Neuronal stem cell (in vitro differentiated cells): ENCODE data around the gene GLUD2. TPM values are rescaled to one million over a fixed set of nuclear protein-coding genes. Genes with fewer than 3 reads are reported as not detected.
A peak's percentile ranks its signal among the peaks of the same experiment; 100 is the strongest.
"Not testable (repeated sequence)": the region's sequence is repeated elsewhere in the genome, so short reads cannot be mapped to it uniquely, and the experiment has no call there.

Source experiments
- DNase-seq: peaks from one replicate; pipeline ENCODE4 v3.0.0-alpha.2; 2013; ENCODE audit warnings: low spot score
- H2AFZ ChIP-seq: one replicate; pipeline ENCODE4 v1.6.1; 2013; ENCODE audit warnings: mild to moderate bottlenecking, low read length, inconsistent platforms
- H2AK5ac ChIP-seq: 2 replicates; pipeline ENCODE4 v1.6.1; 2013; ENCODE audit warnings: low read depth, mild to moderate bottlenecking, inconsistent platforms, low read length, moderate library complexity, mixed read lengths
- H2BK120ac ChIP-seq: 2 replicates; pipeline ENCODE4 v1.6.1; 2013; ENCODE audit warnings: low read depth, mild to moderate bottlenecking, inconsistent platforms, low read length, moderate library complexity, mixed read lengths
- H2BK12ac ChIP-seq: one replicate; pipeline ENCODE4 v1.6.1; 2013; ENCODE audit warnings: low read length, inconsistent platforms
- H2BK15ac ChIP-seq: 2 replicates; pipeline ENCODE4 v1.6.1; 2013; ENCODE audit warnings: mild to moderate bottlenecking, low read length, inconsistent platforms, mixed read lengths
- H2BK5ac ChIP-seq: one replicate; pipeline ENCODE4 v1.6.1; 2013; ENCODE audit warnings: inconsistent platforms, mild to moderate bottlenecking, low read length, moderate library complexity
- H3K14ac ChIP-seq: one replicate; pipeline ENCODE4 v1.6.1; 2013; ENCODE audit warnings: low read length, inconsistent platforms
- H3K18ac ChIP-seq: 2 replicates; pipeline ENCODE4 v1.6.1; 2013; ENCODE audit warnings: low read length, inconsistent platforms
- H3K23ac ChIP-seq: 2 replicates; pipeline ENCODE4 v1.6.1; 2013; ENCODE audit warnings: low read depth, mild to moderate bottlenecking, mixed read lengths, low read length, inconsistent platforms; ENCODE audit not compliant: poor library complexity
- H3K27ac ChIP-seq: replicated peaks from 3 replicates; pipeline ENCODE4 v1.5.1; 2013; ENCODE audit warnings: low read length, inconsistent platforms
- H3K27me3 ChIP-seq, 3 experiments: 2 replicates each; pipeline ENCODE4 v1.6.1; 2013; ENCODE audit warnings: low read length in 3 of 3, mild to moderate bottlenecking in 2 of 3, inconsistent platforms in 1 of 3, low read depth in 1 of 3, mixed read lengths in 1 of 3, moderate library complexity in 1 of 3; ENCODE audit not compliant: control insufficient read depth in 3 of 3, insufficient read depth in 3 of 3
- H3K36me3 ChIP-seq, 2 donors: replicated peaks in 1 of 2; 2 replicates each; pipeline ENCODE4 v1.6.1; 2013; ENCODE audit warnings: low read length in 2 of 2; ENCODE audit not compliant: control insufficient read depth in 2 of 2, insufficient read depth in 2 of 2
- H3K4ac ChIP-seq: 2 replicates; pipeline ENCODE4 v1.6.1; 2013; ENCODE audit warnings: inconsistent platforms, mild to moderate bottlenecking, low read length, moderate library complexity
- H3K4me1 ChIP-seq, 2 donors: 1 replicate in 1 of 2; 2 replicates in 1 of 2; pipeline ENCODE4 v1.6.1; 2013; ENCODE audit warnings: low read length in 2 of 2, low read depth in 1 of 2; ENCODE audit not compliant: control insufficient read depth in 2 of 2, insufficient read depth in 1 of 2
- H3K4me2 ChIP-seq: one replicate; pipeline ENCODE4 v1.6.1; 2013; ENCODE audit warnings: mild to moderate bottlenecking, low read length, inconsistent platforms; ENCODE audit not compliant: insufficient read depth, poor library complexity, severe bottlenecking
- H3K4me3 ChIP-seq, 2 donors: 2 replicates each; pipeline ENCODE4 v1.5.1; 2013; ENCODE audit warnings: low read length in 2 of 2, mild to moderate bottlenecking in 2 of 2, inconsistent platforms in 1 of 2, moderate library complexity in 1 of 2
- H3K79me1 ChIP-seq: one replicate; pipeline ENCODE4 v1.6.1; 2013; ENCODE audit warnings: low read depth, mild to moderate bottlenecking, inconsistent platforms, low read length, moderate library complexity
- H3K9ac ChIP-seq: one replicate; pipeline ENCODE4 v1.6.1; 2013; ENCODE audit warnings: mild to moderate bottlenecking, low read depth, low read length, inconsistent platforms; ENCODE audit not compliant: poor library complexity
- H3K9me3 ChIP-seq, 2 donors: replicated peaks in 1 of 2; 2 replicates each; pipeline versions ENCODE3 to v1.6.1; 2013; ENCODE audit warnings: low read length in 2 of 2, mild to moderate bottlenecking in 2 of 2, inconsistent platforms in 1 of 2, low read depth in 1 of 2, mixed read lengths in 1 of 2, moderate library complexity in 1 of 2; ENCODE audit not compliant: control insufficient read depth in 2 of 2, insufficient read depth in 1 of 2
- H4K8ac ChIP-seq: one replicate; pipeline ENCODE4 v1.6.1; 2013; ENCODE audit warnings: low read depth, mild to moderate bottlenecking, inconsistent platforms, low read length, moderate library complexity
- H4K91ac ChIP-seq: one replicate; pipeline ENCODE4 v1.6.1; 2013; ENCODE audit warnings: low read length, low read depth, mild to moderate bottlenecking, inconsistent platforms; ENCODE audit not compliant: poor library complexity
- WGBS, 2 donors: extraction: QIAGEN DNeasy Blood & Tissue Kit; methylation state at CpG; one replicate each; pipeline ENCODE4 v1.1.7; 2013; ENCODE audit warnings: missing lambda C conversion rate in 2 of 2, mixed read lengths in 1 of 2; ENCODE audit not compliant: insufficient read length in 2 of 2, insufficient replicate concordance in 1 of 2; ENCODE audit errors: extremely low coverage in 2 of 2; 5-methylcytosine and 5-hydroxymethylcytosine counted together
- polyA plus RNA-seq, 2 experiments: library from polyadenylated mRNA; stranded (reverse); fragments of 200-250 nt; gene quantifications; one replicate each; pipeline ENCODE4 v1.2.3, GENCODE V29; 2013

GLUD2 gene
- 2.2 TPM for polyA plus RNA-seq (2013, experiment 1 of 2)
- 2.2 TPM for polyA plus RNA-seq (2013, experiment 2 of 2)

DNA sequence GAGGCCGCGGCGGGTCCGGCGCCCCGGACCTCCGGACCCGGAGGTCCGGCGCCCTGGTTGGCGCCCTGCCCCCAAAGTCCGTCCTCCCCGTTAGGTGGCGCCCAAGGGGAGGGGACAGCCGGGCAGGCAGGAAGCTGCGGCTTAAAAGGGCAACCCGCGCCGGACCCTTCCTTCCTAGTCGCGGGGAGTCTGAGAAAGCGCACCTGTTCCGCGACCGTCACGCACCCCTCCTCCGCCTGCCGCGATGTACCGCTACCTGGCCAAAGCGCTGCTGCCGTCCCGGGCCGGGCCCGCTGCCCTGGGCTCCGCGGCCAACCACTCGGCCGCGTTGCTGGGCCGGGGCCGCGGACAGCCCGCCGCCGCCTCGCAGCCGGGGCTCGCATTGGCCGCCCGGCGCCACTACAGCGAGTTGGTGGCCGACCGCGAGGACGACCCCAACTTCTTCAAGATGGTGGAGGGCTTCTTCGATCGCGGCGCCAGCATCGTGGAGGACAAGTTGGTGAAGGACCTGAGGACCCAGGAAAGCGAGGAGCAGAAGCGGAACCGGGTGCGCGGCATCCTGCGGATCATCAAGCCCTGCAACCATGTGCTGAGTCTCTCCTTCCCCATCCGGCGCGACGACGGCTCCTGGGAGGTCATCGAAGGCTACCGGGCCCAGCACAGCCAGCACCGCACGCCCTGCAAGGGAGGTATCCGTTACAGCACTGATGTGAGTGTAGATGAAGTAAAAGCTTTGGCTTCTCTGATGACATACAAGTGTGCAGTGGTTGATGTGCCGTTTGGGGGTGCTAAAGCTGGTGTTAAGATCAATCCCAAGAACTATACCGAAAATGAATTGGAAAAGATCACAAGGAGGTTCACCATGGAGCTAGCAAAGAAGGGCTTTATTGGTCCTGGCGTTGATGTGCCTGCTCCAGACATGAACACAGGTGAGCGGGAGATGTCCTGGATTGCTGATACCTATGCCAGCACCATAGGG lies at the start of gene GLUD2:
TSS of gene GLUD2 (plus strand) at position 170 of the 979 bp plus-strand sequence. CDS start at position 245, 75 bp downstream.
- not testable (repeated sequence) for H3K9me3 ChIP-seq, H4K91ac ChIP-seq, H3K9ac ChIP-seq, H2BK15ac ChIP-seq, H4K8ac ChIP-seq, H2AK5ac ChIP-seq, H2BK5ac ChIP-seq, H2BK12ac ChIP-seq, H2AFZ ChIP-seq, H3K27ac ChIP-seq, H3K23ac ChIP-seq, H3K4me1 ChIP-seq, H3K79me1 ChIP-seq, H3K4ac ChIP-seq, H3K36me3 ChIP-seq, H3K27me3 ChIP-seq, H2BK120ac ChIP-seq, H3K14ac ChIP-seq
- Histone ChIP-seq H3K4me3 (peak within 1 kb of the TSS in 1 of 2 donors; percentile 81), H3K4me2 (peak within 1 kb of the TSS; percentile 45), H3K18ac (peak within 1 kb of the TSS; percentile 71)
- peak; percentile 23 for DNase-seq
- WGBS, 2 donors: no CpG with 5 or more reads among the region's 82 CpGs

DNA sequence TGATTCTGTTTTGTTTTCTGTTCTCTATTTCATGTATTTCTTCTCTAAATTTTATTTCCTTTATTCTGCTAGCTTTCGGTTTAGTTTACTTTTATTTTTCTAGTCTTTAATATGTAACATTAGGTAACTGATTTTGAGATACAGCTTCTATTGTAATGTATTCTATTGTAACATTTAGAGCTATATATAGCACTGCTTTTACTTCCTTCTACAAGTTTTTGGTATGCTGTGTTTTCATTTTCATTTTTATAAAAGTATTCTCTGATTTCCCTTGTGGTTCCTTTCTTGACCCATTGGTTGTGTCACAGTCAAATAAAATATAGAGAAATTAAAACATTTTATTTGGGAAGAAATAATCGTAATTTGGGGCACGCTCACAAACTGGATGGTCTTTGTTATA lies 48.0 kb upstream of the GLUD2 start:
- H3K9me3 ChIP-seq: no peaks in the 10 kb centered on the region
- no peak overlapping the region for H3K4me3 ChIP-seq
- H3K36me3 ChIP-seq: no peaks in the 10 kb centered on the region
- no peak for DNase-seq
- H2BK15ac ChIP-seq: no peak overlapping the region
- H3K4me1 ChIP-seq: no peaks in the 10 kb centered on the region
- H4K8ac ChIP-seq: no peak overlapping the region
- no peak overlapping the region for H3K4me2 ChIP-seq
- no peak overlapping the region for H3K4ac ChIP-seq
- no peak overlapping the region for H2BK120ac ChIP-seq
- H4K91ac ChIP-seq: no peak overlapping the region
- no peak overlapping the region for H3K9ac ChIP-seq
- H2AFZ ChIP-seq: no peak overlapping the region
- no peak overlapping the region for H3K14ac ChIP-seq
- no peak overlapping the region for H3K23ac ChIP-seq
- no peak overlapping the region for H2BK12ac ChIP-seq
- no peak overlapping the region for H2AK5ac ChIP-seq
- H3K27ac ChIP-seq: no peak overlapping the region
- H3K27me3 ChIP-seq: no peaks in the 10 kb centered on the region
- no CpG with 5 or more reads among the region's 3 CpGs for WGBS, 2 donors
- no peak overlapping the region for H3K18ac ChIP-seq
- no peaks in the 10 kb centered on the region for H3K79me1 ChIP-seq
- H2BK5ac ChIP-seq: no peak overlapping the region

DNA sequence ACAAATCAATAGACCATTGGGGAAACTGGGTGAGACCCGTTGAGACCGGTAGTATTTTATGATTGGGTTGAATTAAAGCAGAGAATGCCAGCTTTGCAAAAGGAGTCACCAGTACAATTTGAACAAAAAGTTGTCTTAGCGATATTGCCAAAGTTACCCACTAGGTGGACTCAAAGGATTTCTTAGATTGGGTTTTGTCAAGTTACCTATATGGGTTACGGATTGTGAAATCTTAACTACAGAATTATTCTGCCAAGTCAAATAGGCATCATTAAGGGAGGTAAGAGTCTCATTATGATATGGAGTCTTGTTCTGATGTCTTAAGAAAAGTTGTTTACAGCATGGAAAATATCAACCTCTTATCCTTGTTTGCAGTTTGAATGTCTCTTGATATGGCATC lies 46.8 kb upstream of the GLUD2 start:
- no peak overlapping the region for H2BK15ac ChIP-seq
- no CpG with 5 or more reads among the region's 4 CpGs for WGBS, 2 donors
- H3K9ac ChIP-seq: no peak overlapping the region
- no peak overlapping the region for H3K23ac ChIP-seq
- no peak overlapping the region for H2BK12ac ChIP-seq
- no peak overlapping the region for H2BK5ac ChIP-seq
- H3K4me3 ChIP-seq: no peak overlapping the region
- no peaks in the 10 kb centered on the region for H3K27me3 ChIP-seq
- H3K4me2 ChIP-seq: no peak overlapping the region
- H3K27ac ChIP-seq: no peak overlapping the region
- H3K18ac ChIP-seq: no peak overlapping the region
- no peaks in the 10 kb centered on the region for H3K36me3 ChIP-seq
- H2BK120ac ChIP-seq: no peak overlapping the region
- H3K14ac ChIP-seq: no peak overlapping the region
- H3K9me3 ChIP-seq: no peaks in the 10 kb centered on the region
- no peaks in the 10 kb centered on the region for H3K4me1 ChIP-seq
- no peak overlapping the region for H3K4ac ChIP-seq
- no peak overlapping the region for H2AK5ac ChIP-seq
- H2AFZ ChIP-seq: no peak overlapping the region
- DNase-seq: no peak
- H3K79me1 ChIP-seq: no peaks in the 10 kb centered on the region
- H4K91ac ChIP-seq: no peak overlapping the region
- H4K8ac ChIP-seq: no peak overlapping the region

DNA sequence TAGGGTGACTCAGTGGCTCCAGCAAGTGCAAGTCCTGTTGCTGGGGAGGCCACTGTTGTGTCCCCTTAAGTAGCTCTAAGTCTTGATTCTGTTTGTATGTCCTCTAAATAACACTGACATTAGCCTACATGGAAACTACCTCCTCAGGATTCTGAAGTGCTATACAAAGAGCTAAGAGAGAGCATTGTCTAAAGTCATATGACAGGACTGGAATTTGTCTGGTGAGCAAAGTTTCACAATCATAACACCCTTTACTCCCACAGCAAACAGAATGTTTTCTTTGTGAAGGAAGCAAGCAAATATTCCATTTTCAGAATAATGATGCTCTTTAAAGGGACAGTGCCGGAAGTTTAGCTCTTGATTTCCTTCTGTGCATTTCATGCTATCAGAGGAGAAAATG lies 38.5 kb upstream of the GLUD2 start:
- no peak overlapping the region for H2AK5ac ChIP-seq
- no peak overlapping the region for H2BK5ac ChIP-seq
- H2BK15ac ChIP-seq: no peak overlapping the region
- WGBS, 2 donors: no CpG with 5 or more reads among the region's 1 CpG
- H3K14ac ChIP-seq: no peak overlapping the region
- no peak overlapping the region for H3K9ac ChIP-seq
- H3K23ac ChIP-seq: no peak overlapping the region
- no peak overlapping the region for H2BK12ac ChIP-seq
- H3K4me3 ChIP-seq: no peak overlapping the region
- DNase-seq: no peak
- no peak overlapping the region for H3K4me2 ChIP-seq
- no peaks in the 10 kb centered on the region for H3K27me3 ChIP-seq
- no peak overlapping the region for H3K4ac ChIP-seq
- no peak overlapping the region for H3K18ac ChIP-seq
- H2BK120ac ChIP-seq: no peak overlapping the region
- no peaks in the 10 kb centered on the region for H3K4me1 ChIP-seq
- H3K9me3 ChIP-seq: no peaks in the 10 kb centered on the region
- H2AFZ ChIP-seq: no peak overlapping the region
- no peak overlapping the region for H4K8ac ChIP-seq
- no peaks in the 10 kb centered on the region for H3K36me3 ChIP-seq
- H4K91ac ChIP-seq: no peak overlapping the region
- H3K79me1 ChIP-seq: no peaks in the 10 kb centered on the region
- no peak overlapping the region for H3K27ac ChIP-seq
